HCT116 (cell line): ENCODE results near the gene HBM. TPM values are rescaled to one million over a fixed set of nuclear protein-coding genes. Genes with fewer than 3 reads are reported as not detected.

ENCODE experiments used
- ATAC-seq: fragments of 200-7000 bp; cut with Tn5 transposase; 2 replicates; pipeline ENCODE4 v1.9.1; 2020; ENCODE audit warnings: mild to moderate bottlenecking, moderate library complexity
- BruUV-seq: library from RNA; stranded (reverse); fragments of 400-500 nt; replicated peaks from 2 replicates; lab custom pipeline; 2021; lab: Mats Ljungman, UMichigan
- CTCF ChIA-PET: fragments of 300-600 bp; sonication (Branson Sonifier 250); formaldehyde crosslinking; loops from one replicate; lab custom pipeline; 2021; ENCODE audit warnings: antibody characterized with exemption; lab: Charles Lee
- POLR2A ChIA-PET: fragments of 300-600, 350-600 bp; sonication (Branson Sonifier 250); formaldehyde crosslinking; loops from one replicate; lab custom pipeline; 2021; ENCODE audit warnings: antibody characterized with exemption; lab: Charles Lee
- RAD21 ChIA-PET, 2 experiments: fragments of 300-600 bp; sonication (Branson Sonifier 250); formaldehyde crosslinking; loops; one replicate each; lab custom pipeline; 2023; ENCODE audit warnings: low total read pairs in 2 of 2; ENCODE audit not compliant: uncharacterized antibody in 2 of 2, unreplicated experiment in 2 of 2, low non-redundant PET in 1 of 2; lab: Charles Lee
- DNase-seq: peaks from one replicate; pipeline ENCODE4 v3.0.0-alpha.2; 2010; ENCODE audit warnings: low read depth, low spot score
- H2AFZ ChIP-seq: fragments of 200-600 bp; shearing (Covaris generic), sonication (generic); 2 replicates; pipeline ENCODE4 v1.6.1; 2017; ENCODE audit warnings: low read depth, mixed run types, mixed read lengths, antibody characterized with exemption, low read length; ENCODE audit not compliant: poor library complexity, severe bottlenecking
- H3K27ac ChIP-seq: 2 replicates; pipeline ENCODE4 v1.5.1; 2012; ENCODE audit warnings: low read depth, low read length
- H3K27me3 ChIP-seq: fragments of 200-600 bp; sonication (generic); 2 replicates; pipeline ENCODE4 v1.6.1; 2016; ENCODE audit warnings: mixed run types, low read length, mixed read lengths; ENCODE audit not compliant: insufficient read depth
- H3K36me3 ChIP-seq, 2 experiments: fragments of 200-500 bp in 1 of 2; fragments of 200-600 bp in 1 of 2; sonication (Bioruptor generic) in 1 of 2; sonication (generic) in 1 of 2; 2 replicates each; pipeline versions ENCODE4 v1.5.1 to v1.6.1; 2014 to 2016; ENCODE audit warnings: low read length in 2 of 2, inconsistent platforms in 1 of 2, mixed read lengths in 1 of 2, mixed run types in 1 of 2; ENCODE audit not compliant: insufficient read depth in 2 of 2, control insufficient read depth in 1 of 2
- H3K4me1 ChIP-seq, 2 experiments: fragments of 200-600 bp in 1 of 2; sonication (generic) in 1 of 2; 2 replicates each; pipeline versions ENCODE4 v1.5.1 to v1.6.1; 2012 to 2017; ENCODE audit warnings: low read length in 2 of 2, inconsistent platforms in 1 of 2, mild to moderate bottlenecking in 1 of 2, mixed read lengths in 1 of 2, mixed run types in 1 of 2, moderate library complexity in 1 of 2; ENCODE audit not compliant: insufficient read depth in 2 of 2, control insufficient read depth in 1 of 2
- H3K4me2 ChIP-seq: fragments of 200-600 bp; sonication (generic); 2 replicates; pipeline ENCODE4 v1.6.1; 2017; ENCODE audit warnings: mixed run types, low read length, mixed read lengths
- H3K4me3 ChIP-seq, 2 experiments: fragments of 200-600 bp in 1 of 2; sonication (generic) in 1 of 2; replicated peaks in 1 of 2; 2 replicates each; pipeline ENCODE4 v1.5.1; 2011 to 2016; ENCODE audit warnings: low read length in 2 of 2, control low read depth in 1 of 2, low read depth in 1 of 2, mild to moderate bottlenecking in 1 of 2, mixed read lengths in 1 of 2, mixed run types in 1 of 2
- H3K79me2 ChIP-seq: fragments of 200-600 bp; sonication (generic); 2 replicates; pipeline ENCODE4 v1.6.1; 2017; ENCODE audit warnings: mild to moderate bottlenecking, mixed run types, low read length, moderate library complexity, mixed read lengths; ENCODE audit not compliant: insufficient read depth
- H3K9ac ChIP-seq: fragments of 200-600 bp; sonication (generic); 2 replicates; pipeline ENCODE4 v1.6.1; 2016; ENCODE audit warnings: low read length, mixed read lengths
- H3K9me2 ChIP-seq: fragments of 200-600 bp; sonication (generic), shearing (Covaris generic); 2 replicates; pipeline ENCODE4 v1.6.1; 2017; ENCODE audit warnings: mixed run types, mild to moderate bottlenecking, moderate library complexity; ENCODE audit not compliant: insufficient read depth
- H3K9me3 ChIP-seq, 2 experiments: fragments of 200-500 bp in 1 of 2; fragments of 200-600 bp in 1 of 2; sonication (Bioruptor generic) in 1 of 2; sonication (generic) in 1 of 2; 2 replicates each; pipeline ENCODE4 v1.6.1; 2014 to 2017; ENCODE audit warnings: low read length in 2 of 2, mixed read lengths in 2 of 2, inconsistent platforms in 1 of 2, low read depth in 1 of 2, mild to moderate bottlenecking in 1 of 2, mixed run types in 1 of 2, moderate library complexity in 1 of 2; ENCODE audit not compliant: control insufficient read depth in 1 of 2, insufficient read depth in 1 of 2
- H4K20me1 ChIP-seq: fragments of 200-600 bp; sonication (generic), shearing (Covaris generic); 2 replicates; pipeline ENCODE4 v1.6.1; 2017; ENCODE audit warnings: mixed run types, mild to moderate bottlenecking, moderate library complexity; ENCODE audit not compliant: insufficient read depth
- CTCF ChIP-seq, 3 experiments: fragments of 200-600 bp in 1 of 3; sonication (generic) in 1 of 3; IDR thresholded peaks in 2 of 3; conservative IDR thresholded peaks in 1 of 3; 2 replicates each; pipeline ENCODE4 v1.5.1; 2012 to 2017; ENCODE audit warnings: low read depth in 2 of 3, low read length in 2 of 3, antibody characterized with exemption in 1 of 3, borderline replicate concordance in 1 of 3, control low read depth in 1 of 3, mild to moderate bottlenecking in 1 of 3, mixed read lengths in 1 of 3, mixed run types in 1 of 3, moderate library complexity in 1 of 3; ENCODE audit not compliant: insufficient read depth in 1 of 3
- EZH2 ChIP-seq: fragments of 200-600 bp; sonication (generic); IDR thresholded peaks from 2 replicates; pipeline ENCODE4 v1.6.1; 2017; ENCODE audit warnings: antibody characterized with exemption, mixed run types
- FOSL1 ChIP-seq: IDR thresholded peaks from 2 replicates; pipeline ENCODE4 v1.6.1; 2012; ENCODE audit warnings: low read depth
- POLR2A ChIP-seq: IDR thresholded peaks from 2 replicates; pipeline ENCODE4 v1.7.0; 2011; ENCODE audit warnings: borderline replicate concordance; ENCODE audit not compliant: insufficient read depth, insufficient read length; ENCODE audit errors: extremely low read depth
- SIN3A ChIP-seq: IDR thresholded peaks from 2 replicates; pipeline ENCODE4 v1.6.1; 2012; ENCODE audit warnings: low read depth
- SP1 ChIP-seq: IDR thresholded peaks from 2 replicates; pipeline ENCODE4 v1.6.1; 2012; ENCODE audit warnings: low read depth
- intact Hi-C: fragments of 100-400 bp; cut with micrococcal nuclease; formaldehyde crosslinking; loops from 2 replicates; pipeline ENCODE4 v1.10.0; 2022
- total RNA-seq: library from RNA; stranded (reverse); gene quantifications from one replicate; pipeline ENCODE4 v1.2.1, GENCODE V29; 2021; ENCODE audit not compliant: unreplicated experiment

HBM gene
- total RNA-seq, 1 experiment from 2014 or later: not detected

DNA sequence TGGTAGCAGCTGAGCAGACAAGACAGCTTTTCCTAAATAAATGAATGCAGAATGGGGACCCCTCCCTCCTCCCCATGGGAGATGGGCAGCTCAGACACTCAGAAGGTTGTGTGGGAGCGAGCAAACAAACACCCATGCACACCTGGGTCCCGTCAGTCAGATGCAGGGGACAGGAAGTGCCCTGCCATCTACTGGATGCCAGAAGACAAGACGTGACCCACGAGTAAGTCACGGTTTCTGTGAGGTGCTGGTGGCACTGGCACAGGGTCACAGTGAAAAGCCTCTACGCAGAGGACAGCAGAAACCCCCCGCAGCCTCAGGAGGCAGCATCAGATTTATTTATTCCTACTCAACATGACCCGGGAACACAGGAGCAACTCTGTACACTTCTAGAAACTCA lies 22.9 kb downstream of the HBM start:
- ChIA-PET CTCF (interaction anchor here (0.7 kb wide), 1 partner anchor 115 kb away, joined by 5 read pairs; no protein-coding TSS in a partner anchor), RAD21 (no interaction called here), POLR2A (no interaction called here)
- Histone ChIP-seq H2AFZ (no peak overlapping the region), H3K4me1 (no peaks in the 10 kb centered on the region), H3K4me3 (no peak overlapping the region), H3K9me2 (no peaks in the 10 kb centered on the region), H3K4me2 (no peak overlapping the region), H3K79me2 (no peaks in the 10 kb centered on the region), H3K36me3 (peaks cover 0 to 7% of the 10 kb centered on the region in 2 experiments), H3K27ac (no peak overlapping the region), H3K27me3 (no peaks in the 10 kb centered on the region), H3K9ac (no peak overlapping the region), H3K9me3 (no peaks in the 10 kb centered on the region), H4K20me1 (no peaks in the 10 kb centered on the region)
- DNase-seq (no peak), ATAC-seq (peak; percentile 62; the same call in 1 of the 2 replicates)
- BruUV-seq: TSS peak; percentile 31
- intact Hi-C loops: no loop called here
- peak in 2 of 3 experiments; percentile 23 to 34; a peak in 2 of 6 replicates for TF ChIP-seq CTCF (IDR thresholded peaks at IDR 0.05 in 2 of 3, conservative IDR thresholded peaks at IDR 0.05 in 1 of 3; ENCODE audit: borderline replicate concordance in 1 of 3, insufficient read depth in 1 of 3, low read depth in 2 of 3, low read length in 2 of 3)
- TF ChIP-seq SIN3A: no peak

DNA sequence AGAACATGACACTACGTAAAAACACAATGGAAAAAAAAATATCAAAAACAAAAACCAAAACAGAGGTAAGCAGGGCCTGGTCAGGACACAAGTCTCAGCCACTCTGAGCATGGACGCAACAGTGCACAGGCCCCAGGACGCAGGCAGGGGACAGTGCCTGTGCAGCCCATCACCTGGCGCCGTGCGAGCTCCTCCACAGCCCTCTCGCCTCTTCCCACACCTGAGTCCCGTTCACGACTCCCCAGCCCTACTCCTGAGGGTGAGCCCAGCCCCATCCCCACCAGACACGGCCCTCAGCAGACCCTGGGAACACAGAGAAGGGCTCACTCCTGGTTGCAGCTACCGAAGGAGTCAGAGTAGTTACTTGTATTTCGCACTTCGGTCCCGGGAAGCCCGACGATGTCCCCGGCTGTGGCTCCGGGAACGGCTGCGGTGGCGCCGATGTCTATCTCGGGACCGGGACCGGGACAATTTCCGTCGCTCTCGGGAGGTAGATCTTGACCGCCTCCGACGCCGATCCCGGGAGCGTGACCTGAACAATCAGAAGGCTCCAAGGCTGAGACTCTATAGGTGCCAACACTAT lies 23.9 kb downstream of the HBM start:
- Histone ChIP-seq H3K36me3 (peaks cover 0 to 7% of the 10 kb centered on the region in 2 experiments), H3K9me3 (no peaks in the 10 kb centered on the region), H3K4me1 (no peaks in the 10 kb centered on the region), H3K4me3 (no peak overlapping the region), H3K9ac (no peak overlapping the region), H2AFZ (no peak overlapping the region), H3K27me3 (no peaks in the 10 kb centered on the region), H4K20me1 (no peaks in the 10 kb centered on the region), H3K27ac (no peak overlapping the region), H3K9me2 (no peaks in the 10 kb centered on the region), H3K79me2 (no peaks in the 10 kb centered on the region), H3K4me2 (no peak overlapping the region)
- ChIA-PET POLR2A (no interaction called here), RAD21 (no interaction called here), CTCF (no interaction called here)
- no peak for DNase-seq
- ATAC-seq: no peak
- TF ChIP-seq EZH2 (no peak), FOSL1 (no peak), POLR2A (no peak), SP1 (no peak)
- BruUV-seq: no TSS peak
- intact Hi-C loops: no loop called here
